H1 (cell line): ENCODE results near the gene HS6ST1.

Source experiments
- EZH2 ChIP-seq: fragments of 200-600 bp; sonication (generic); IDR thresholded peaks from 2 replicates; pipeline ENCODE4 v1.7.1; 2012; ENCODE audit warnings: low read depth, mild to moderate bottlenecking, moderate library complexity, low read length, inconsistent platforms; ENCODE audit not compliant: severe bottlenecking
- HDAC2 ChIP-seq, 2 experiments: fragments of 300-600 bp in 1 of 2; sonication (generic) in 1 of 2; IDR thresholded peaks; 2 replicates each; pipeline ENCODE4 v1.6.1; 2011 to 2012; ENCODE audit warnings: low read depth in 2 of 2, low read length in 2 of 2, mild to moderate bottlenecking in 2 of 2, moderate library complexity in 2 of 2, borderline replicate concordance in 1 of 2, inconsistent platforms in 1 of 2
- NANOG ChIP-seq: IDR thresholded peaks from 2 replicates; pipeline ENCODE4 v1.6.1; 2011; ENCODE audit warnings: low read length, low read depth, mild to moderate bottlenecking, inconsistent platforms; ENCODE audit not compliant: insufficient read depth, poor library complexity, severe bottlenecking
- POLR2A ChIP-seq, 2 experiments: IDR thresholded peaks; 1 replicate in 1 of 2; 2 replicates in 1 of 2; pipeline ENCODE4 v1.6.1; 2011; ENCODE audit warnings: low read depth in 2 of 2, low read length in 2 of 2, mild to moderate bottlenecking in 2 of 2; ENCODE audit errors: control extremely low read depth in 1 of 2
- SIN3A ChIP-seq, 2 experiments: IDR thresholded peaks in 1 of 2; conservative IDR thresholded peaks in 1 of 2; 2 replicates each; pipeline ENCODE4 v1.6.1; 2011 to 2012; ENCODE audit warnings: low read length in 2 of 2, improper control_type of control experiment in 1 of 2, low read depth in 1 of 2, mild to moderate bottlenecking in 1 of 2
- SP1 ChIP-seq: IDR thresholded peaks from 2 replicates; pipeline ENCODE4 v1.6.1; 2011; ENCODE audit warnings: low read depth, low read length
- TF ChIP-seq, protein P1 (sequence below), 3 experiments: IDR thresholded peaks; 1 replicate in 2 of 3; 2 replicates in 1 of 3; pipeline versions ENCODE4 v1.5.1 to v1.6.1; 2011; ENCODE audit warnings: low read length in 3 of 3, mild to moderate bottlenecking in 3 of 3, inconsistent platforms in 2 of 3, low read depth in 1 of 3, moderate library complexity in 1 of 3; ENCODE audit not compliant: insufficient read depth in 1 of 3; ENCODE audit errors: control extremely low read depth in 1 of 3

DNA sequence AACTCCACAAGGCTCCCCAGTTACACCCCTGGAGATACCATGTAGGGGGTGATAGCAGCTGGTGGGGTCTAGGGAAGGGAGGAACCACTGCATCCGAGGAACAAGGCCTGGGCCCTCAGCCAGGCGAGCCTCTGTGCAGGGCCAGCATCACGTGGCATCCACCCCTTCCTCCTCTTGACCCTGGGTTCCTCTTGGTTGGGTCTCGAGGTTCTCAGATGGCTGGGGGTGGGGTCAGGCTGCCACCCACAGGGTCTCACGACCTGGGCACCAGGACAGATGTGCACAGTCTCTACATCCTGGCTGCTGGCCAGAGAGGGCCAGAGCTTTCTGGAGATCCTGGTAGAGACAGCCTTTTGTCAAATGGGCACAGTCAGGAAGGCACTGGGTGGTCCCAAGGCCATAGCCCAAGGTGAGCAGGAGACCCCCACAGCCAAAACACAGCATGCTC, 10.4 kb downstream of the HS6ST1 start:
- TF ChIP-seq SIN3A (conservative IDR thresholded peaks at IDR 0.05 in 1 of 2, IDR thresholded peaks at IDR 0.05 in 1 of 2; ENCODE audit: low read depth in 1 of 2, low read length in 2 of 2) (no peak), EZH2 (no peak), NANOG (no peak), SP1 (no peak), HDAC2 (IDR thresholded peaks at IDR 0.05; ENCODE audit: borderline replicate concordance in 1 of 2, low read depth in 2 of 2, low read length in 2 of 2) (no peak), POLR2A (IDR thresholded peaks at IDR 0.05; ENCODE audit: control extremely low read depth in 1 of 2, low read depth in 2 of 2, low read length in 2 of 2) (no peak)
- TF ChIP-seq, protein P1, sequence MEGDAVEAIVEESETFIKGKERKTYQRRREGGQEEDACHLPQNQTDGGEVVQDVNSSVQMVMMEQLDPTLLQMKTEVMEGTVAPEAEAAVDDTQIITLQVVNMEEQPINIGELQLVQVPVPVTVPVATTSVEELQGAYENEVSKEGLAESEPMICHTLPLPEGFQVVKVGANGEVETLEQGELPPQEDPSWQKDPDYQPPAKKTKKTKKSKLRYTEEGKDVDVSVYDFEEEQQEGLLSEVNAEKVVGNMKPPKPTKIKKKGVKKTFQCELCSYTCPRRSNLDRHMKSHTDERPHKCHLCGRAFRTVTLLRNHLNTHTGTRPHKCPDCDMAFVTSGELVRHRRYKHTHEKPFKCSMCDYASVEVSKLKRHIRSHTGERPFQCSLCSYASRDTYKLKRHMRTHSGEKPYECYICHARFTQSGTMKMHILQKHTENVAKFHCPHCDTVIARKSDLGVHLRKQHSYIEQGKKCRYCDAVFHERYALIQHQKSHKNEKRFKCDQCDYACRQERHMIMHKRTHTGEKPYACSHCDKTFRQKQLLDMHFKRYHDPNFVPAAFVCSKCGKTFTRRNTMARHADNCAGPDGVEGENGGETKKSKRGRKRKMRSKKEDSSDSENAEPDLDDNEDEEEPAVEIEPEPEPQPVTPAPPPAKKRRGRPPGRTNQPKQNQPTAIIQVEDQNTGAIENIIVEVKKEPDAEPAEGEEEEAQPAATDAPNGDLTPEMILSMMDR (IDR thresholded peaks at IDR 0.05; ENCODE audit: control extremely low read depth in 1 of 3, insufficient read depth in 1 of 3, low read depth in 1 of 3, low read length in 3 of 3) = no peak
